Stomach (tissue), 4 donors: ENCODE measurements around the gene LRRC74A.

Experiments
- POLR2AphosphoS5 ChIP-seq, 3 donors: sonication (generic); formaldehyde crosslinking; IDR thresholded peaks; one replicate each; pipeline ENCODE4 v1.6.1; 2016; ENCODE audit warnings: antibody characterized with exemption in 3 of 3
- TF ChIP-seq, protein P1 (sequence below), 7 experiments: fragments of 450-650 bp in 4 of 7; fragments of 200-600 bp in 3 of 7; sonication (generic) in 3 of 7; IDR thresholded peaks; one replicate each; pipeline ENCODE4 v1.5.1; 2016 to 2019; ENCODE audit warnings: antibody characterized with exemption in 7 of 7, control low read depth in 2 of 7, mild to moderate bottlenecking in 1 of 7

DNA sequence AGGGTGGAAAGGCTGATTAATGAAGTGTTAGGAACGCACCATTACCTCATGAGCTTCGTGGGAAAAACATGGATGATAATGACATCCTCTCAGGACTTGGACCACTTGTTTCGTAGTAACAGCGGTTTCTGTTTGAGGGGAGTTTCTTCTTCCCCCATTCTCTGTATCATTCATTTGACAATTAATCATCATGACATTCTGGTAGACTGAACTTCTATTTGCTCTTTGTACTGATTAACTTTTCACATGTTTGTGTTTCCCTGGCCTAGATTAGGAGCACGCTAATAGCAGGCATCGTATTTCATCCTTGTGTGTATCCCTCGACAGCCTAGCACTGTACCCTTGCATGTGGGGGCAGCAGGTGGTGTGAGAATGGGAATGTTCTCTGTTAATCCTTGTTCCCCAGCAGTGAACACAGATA is 8.0 kb downstream of the LRRC74A start:
- TF ChIP-seq, protein P1, sequence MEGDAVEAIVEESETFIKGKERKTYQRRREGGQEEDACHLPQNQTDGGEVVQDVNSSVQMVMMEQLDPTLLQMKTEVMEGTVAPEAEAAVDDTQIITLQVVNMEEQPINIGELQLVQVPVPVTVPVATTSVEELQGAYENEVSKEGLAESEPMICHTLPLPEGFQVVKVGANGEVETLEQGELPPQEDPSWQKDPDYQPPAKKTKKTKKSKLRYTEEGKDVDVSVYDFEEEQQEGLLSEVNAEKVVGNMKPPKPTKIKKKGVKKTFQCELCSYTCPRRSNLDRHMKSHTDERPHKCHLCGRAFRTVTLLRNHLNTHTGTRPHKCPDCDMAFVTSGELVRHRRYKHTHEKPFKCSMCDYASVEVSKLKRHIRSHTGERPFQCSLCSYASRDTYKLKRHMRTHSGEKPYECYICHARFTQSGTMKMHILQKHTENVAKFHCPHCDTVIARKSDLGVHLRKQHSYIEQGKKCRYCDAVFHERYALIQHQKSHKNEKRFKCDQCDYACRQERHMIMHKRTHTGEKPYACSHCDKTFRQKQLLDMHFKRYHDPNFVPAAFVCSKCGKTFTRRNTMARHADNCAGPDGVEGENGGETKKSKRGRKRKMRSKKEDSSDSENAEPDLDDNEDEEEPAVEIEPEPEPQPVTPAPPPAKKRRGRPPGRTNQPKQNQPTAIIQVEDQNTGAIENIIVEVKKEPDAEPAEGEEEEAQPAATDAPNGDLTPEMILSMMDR (IDR thresholded peaks at IDR 0.05) = no peak
- no peak for TF ChIP-seq POLR2AphosphoS5 (IDR thresholded peaks at IDR 0.05)
